Hepatocyte (in vitro differentiated cells): ENCODE data around the gene MX1.

Source experiments
- EZH2 ChIP-seq: fragments of 200-600 bp; sonication (generic); IDR thresholded peaks from 2 replicates; pipeline ENCODE4 v1.6.1; 2016; ENCODE audit warnings: antibody characterized with exemption, mild to moderate bottlenecking, borderline replicate concordance
- EZH2phosphoT487 ChIP-seq: fragments of 200-600 bp; sonication (generic); IDR thresholded peaks from one replicate; pipeline ENCODE4 v1.6.1; 2018; ENCODE audit warnings: antibody characterized with exemption, mild to moderate bottlenecking, low read depth, moderate library complexity; ENCODE audit not compliant: unreplicated experiment, severe bottlenecking
- TF ChIP-seq, protein P1 (sequence below): fragments of 200-600 bp; sonication (generic); IDR thresholded peaks from 2 replicates; pipeline ENCODE4 v1.5.1; 2016; ENCODE audit warnings: antibody characterized with exemption, mild to moderate bottlenecking; ENCODE audit not compliant: poor library complexity

DNA sequence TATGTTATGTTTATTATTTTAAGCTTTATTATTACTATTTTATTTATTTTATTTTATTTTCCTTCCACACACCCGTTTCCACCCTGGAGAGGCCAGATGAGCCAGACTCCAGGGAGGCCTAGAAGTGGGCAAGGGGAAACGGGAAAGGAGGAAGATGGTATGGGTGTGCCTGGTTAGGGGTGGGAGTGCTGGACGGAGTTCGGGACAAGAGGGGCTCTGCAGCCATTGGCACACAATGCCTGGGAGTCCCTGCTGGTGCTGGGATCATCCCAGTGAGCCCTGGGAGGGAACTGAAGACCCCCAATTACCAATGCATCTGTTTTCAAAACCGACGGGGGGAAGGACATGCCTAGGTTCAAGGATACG lies 468 bp upstream of the MX1 start:
- TF ChIP-seq, protein P1, sequence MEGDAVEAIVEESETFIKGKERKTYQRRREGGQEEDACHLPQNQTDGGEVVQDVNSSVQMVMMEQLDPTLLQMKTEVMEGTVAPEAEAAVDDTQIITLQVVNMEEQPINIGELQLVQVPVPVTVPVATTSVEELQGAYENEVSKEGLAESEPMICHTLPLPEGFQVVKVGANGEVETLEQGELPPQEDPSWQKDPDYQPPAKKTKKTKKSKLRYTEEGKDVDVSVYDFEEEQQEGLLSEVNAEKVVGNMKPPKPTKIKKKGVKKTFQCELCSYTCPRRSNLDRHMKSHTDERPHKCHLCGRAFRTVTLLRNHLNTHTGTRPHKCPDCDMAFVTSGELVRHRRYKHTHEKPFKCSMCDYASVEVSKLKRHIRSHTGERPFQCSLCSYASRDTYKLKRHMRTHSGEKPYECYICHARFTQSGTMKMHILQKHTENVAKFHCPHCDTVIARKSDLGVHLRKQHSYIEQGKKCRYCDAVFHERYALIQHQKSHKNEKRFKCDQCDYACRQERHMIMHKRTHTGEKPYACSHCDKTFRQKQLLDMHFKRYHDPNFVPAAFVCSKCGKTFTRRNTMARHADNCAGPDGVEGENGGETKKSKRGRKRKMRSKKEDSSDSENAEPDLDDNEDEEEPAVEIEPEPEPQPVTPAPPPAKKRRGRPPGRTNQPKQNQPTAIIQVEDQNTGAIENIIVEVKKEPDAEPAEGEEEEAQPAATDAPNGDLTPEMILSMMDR, result no peak
- TF ChIP-seq EZH2 (no peak), EZH2phosphoT487 (no peak)
